Fibroblast of lung (primary cell): ENCODE results near the gene NES.

Source experiments
- CTCF ChIP-seq, 2 donors: IDR thresholded peaks in 1 of 2; conservative IDR thresholded peaks in 1 of 2; 1 replicate in 1 of 2; 2 replicates in 1 of 2; pipeline ENCODE4 v1.5.1; 2011 to 2012; ENCODE audit warnings: low read length in 2 of 2, control low read depth in 1 of 2, inconsistent platforms in 1 of 2, low read depth in 1 of 2, mild to moderate bottlenecking in 1 of 2
- EZH2 ChIP-seq: IDR thresholded peaks from 2 replicates; pipeline ENCODE4 v1.5.1; 2012; ENCODE audit warnings: low read length, control low read depth, mild to moderate bottlenecking; ENCODE audit errors: missing control alignments

- TF ChIP-seq EZH2: no peak
- TF ChIP-seq CTCF (conservative IDR thresholded peaks at IDR 0.05 in 1 of 2, IDR thresholded peaks at IDR 0.05 in 1 of 2; ENCODE audit: low read depth in 1 of 2, low read length in 2 of 2): no peak
Observed at GRCh38 chr1:156703741-156704140, 26.5 kb upstream of the NES start.
